CD4-positive, alpha-beta T cell (primary cell): ENCODE results near the gene PHF12. TPM values are rescaled to one million over a fixed set of nuclear protein-coding genes. Genes with fewer than 3 reads are reported as not detected.

Source experiments
- ATAC-seq: fragments of 200-7000 bp; cut with Tn5 transposase; one replicate; pipeline ENCODE4 v1.10.0; 2022; ENCODE audit warnings: mild to moderate bottlenecking; ENCODE audit not compliant: poor library complexity
- CTCF ChIA-PET: fragments of 350-600 bp; sonication (Branson Sonifier 250); formaldehyde crosslinking; loops from one replicate; lab custom pipeline; 2021; ENCODE audit warnings: antibody characterized with exemption, inconsistent platforms; lab: Charles Lee
- POLR2A ChIA-PET: fragments of 350-600 bp; sonication (Branson Sonifier 250); formaldehyde crosslinking; loops from one replicate; lab custom pipeline; 2021; ENCODE audit warnings: antibody characterized with exemption, inconsistent platforms; lab: Charles Lee
- DNase-seq, 14 experiments: peaks; one replicate each; pipeline ENCODE4 v3.0.0-alpha.2; 2013 to 2020; ENCODE audit warnings: mixed read lengths in 2 of 14
- H3K27ac ChIP-seq, 2 donors: one replicate each; pipeline versions ENCODE4 v1.5.1 to v1.7.0; 2013; ENCODE audit warnings: low read length in 2 of 2, low read depth in 1 of 2, mild to moderate bottlenecking in 1 of 2
- H3K27me3 ChIP-seq, 2 experiments: 1 replicate in 1 of 2; 2 replicates in 1 of 2; pipeline versions ENCODE4 v1.6.1 to v1.7.0; 2013; ENCODE audit warnings: low read length in 2 of 2, control low read depth in 1 of 2, mild to moderate bottlenecking in 1 of 2, moderate library complexity in 1 of 2; ENCODE audit not compliant: insufficient read depth in 2 of 2, control insufficient read depth in 1 of 2
- H3K36me3 ChIP-seq: one replicate; pipeline ENCODE4 v1.6.1; 2013; ENCODE audit warnings: low read length, control low read depth; ENCODE audit not compliant: insufficient read depth
- H3K4me1 ChIP-seq: one replicate; pipeline ENCODE4 v1.6.1; 2013; ENCODE audit warnings: low read length, control low read depth; ENCODE audit not compliant: insufficient read depth
- H3K4me3 ChIP-seq: one replicate; pipeline ENCODE4 v1.5.1; 2013; ENCODE audit warnings: mild to moderate bottlenecking, low read length, moderate library complexity
- H3K9me3 ChIP-seq, 2 experiments: 1 replicate in 1 of 2; 2 replicates in 1 of 2; pipeline versions ENCODE4 v1.6.1 to v1.7.0; 2013; ENCODE audit warnings: low read length in 2 of 2, mild to moderate bottlenecking in 2 of 2, control low read depth in 1 of 2, moderate library complexity in 1 of 2; ENCODE audit not compliant: control insufficient read depth in 1 of 2, insufficient read depth in 1 of 2
- H3K27ac Mint-ChIP-seq: one replicate; pipeline ENCODE4 v1.8.0; 2020; ENCODE audit warnings: mixed read lengths
- H3K27me3 Mint-ChIP-seq: one replicate; pipeline ENCODE4 v1.8.0; 2021; ENCODE audit warnings: mixed read lengths
- H3K36me3 Mint-ChIP-seq: one replicate; pipeline ENCODE4 v1.8.0; 2021; ENCODE audit warnings: low read depth, mixed read lengths
- H3K4me1 Mint-ChIP-seq: one replicate; pipeline ENCODE4 v1.8.0; 2021; ENCODE audit warnings: low read depth, mixed read lengths
- H3K4me3 Mint-ChIP-seq: one replicate; pipeline ENCODE4 v1.8.0; 2020; ENCODE audit warnings: mild to moderate bottlenecking, mixed read lengths
- H3K9me3 Mint-ChIP-seq: one replicate; pipeline ENCODE4 v1.8.0; 2020; ENCODE audit warnings: mixed read lengths
- CTCF ChIP-seq: fragments of 200-600 bp; IDR thresholded peaks from one replicate; pipeline ENCODE4 v1.8.0; 2022; ENCODE audit warnings: antibody characterized with exemption, mild to moderate bottlenecking
- intact Hi-C, 2 experiments: fragments of 100-400 bp; cut with DNase I in 1 of 2; cut with micrococcal nuclease in 1 of 2; formaldehyde crosslinking; loops; one replicate each; pipeline versions ENCODE4 v1.15.1 to v1.9.0; 2023 to 2025; cut with DNase I, micrococcal nuclease
- total RNA-seq, 174 experiments: library from RNA in 2 of 174; stranded (reverse) in 2 of 174; gene quantifications; one replicate each; pipeline ENCODE4 v1.2.3 and lab custom pipeline; 2021 to 2026

Gene PHF12
- total RNA-seq, 2 experiments from 2014 or later: 232 to 247 TPM

GRCh38 chr17:28918295-28918694 is 33.0 kb downstream of the PHF12 start:
- peak overlapping the region; percentile 44 for H3K27ac Mint-ChIP-seq
- H3K4me1 ChIP-seq: no peaks in the 10 kb centered on the region
- DNase-seq (no peak), ATAC-seq (no peak)
- H3K36me3 ChIP-seq: peaks cover 94% of the 10 kb centered on the region
- no peak overlapping the region for H3K4me3 ChIP-seq
- no peaks in the 10 kb centered on the region for H3K27me3 Mint-ChIP-seq
- H3K4me3 Mint-ChIP-seq: no peak overlapping the region
- ChIA-PET CTCF (interaction anchor here (1.4 to 2.3 kb wide), 4 partner anchors 12 to 192 kb away, joined by 4 to 10 read pairs (median 6); partner anchors contain the start of genes DHRS13 and TLCD1), POLR2A (interaction anchor here (2.1 kb wide), 1 partner anchor 191 kb away, joined by 6 read pairs; no protein-coding TSS in a partner anchor)
- intact Hi-C loops: loop anchor here in 1 of 2 experiments (5.0 kb wide), 1 partner anchor 34 kb away; the partner anchor contains the start of gene PHF12
- H3K9me3 Mint-ChIP-seq: no peaks in the 10 kb centered on the region
- peaks cover 16% of the 10 kb centered on the region for H3K4me1 Mint-ChIP-seq
- H3K27me3 ChIP-seq: no peaks in the 10 kb centered on the region
- no peak overlapping the region for H3K27ac ChIP-seq
- no peaks in the 10 kb centered on the region for H3K9me3 ChIP-seq
- peaks cover 94% of the 10 kb centered on the region for H3K36me3 Mint-ChIP-seq
- no peak for TF ChIP-seq CTCF

GRCh38 chr17:28917465-28917864 is 33.9 kb downstream of the PHF12 start:
- no peaks in the 10 kb centered on the region for H3K9me3 ChIP-seq

GRCh38 chr17:28917029-28917428 is 34.3 kb downstream of the PHF12 start:
- ATAC-seq (no peak), DNase-seq (no peak)
- intact Hi-C loops: loop anchor here in 1 of 2 experiments (2.0 to 5.0 kb wide), 2 partner anchors 35 to 190 kb away; partner anchors contain the start of genes PHF12 and TLCD1
- peaks cover 94% of the 10 kb centered on the region for H3K36me3 ChIP-seq
- Mint-ChIP-seq H3K27ac (peak overlapping the region; percentile 34), H3K36me3 (peaks cover 95% of the 10 kb centered on the region), H3K4me3 (no peak overlapping the region), H3K27me3 (no peaks in the 10 kb centered on the region), H3K4me1 (peaks cover 12% of the 10 kb centered on the region), H3K9me3 (no peaks in the 10 kb centered on the region)
- H3K4me3 ChIP-seq: no peak overlapping the region
- no peaks in the 10 kb centered on the region for H3K27me3 ChIP-seq
- ChIA-PET POLR2A (interaction anchor here (1.0 to 2.1 kb wide), 4 partner anchors 8 to 190 kb away, joined by 3 to 6 read pairs (median 4); no protein-coding TSS in a partner anchor), CTCF (interaction anchor here (0.8 to 2.3 kb wide), 8 partner anchors 9 to 190 kb away, joined by 3 to 13 read pairs (median 5); partner anchors contain the start of genes DHRS13 and TLCD1)
- H3K9me3 ChIP-seq: no peaks in the 10 kb centered on the region
- no peak overlapping the region for H3K27ac ChIP-seq
- no peak for TF ChIP-seq CTCF
- no peaks in the 10 kb centered on the region for H3K4me1 ChIP-seq

More at GRCh38 chr17:28917465-28917864, 33.9 kb downstream of the PHF12 start:
- Mint-ChIP-seq H3K27ac (peak overlapping the region; percentile 44), H3K4me3 (no peak overlapping the region), H3K27me3 (no peaks in the 10 kb centered on the region), H3K4me1 (peaks cover 13% of the 10 kb centered on the region), H3K9me3 (no peaks in the 10 kb centered on the region), H3K36me3 (peaks cover 94% of the 10 kb centered on the region)
- ATAC-seq: no peak
- Histone ChIP-seq H3K4me3 (no peak overlapping the region), H3K4me1 (no peaks in the 10 kb centered on the region), H3K36me3 (peaks cover 94% of the 10 kb centered on the region), H3K27me3 (no peaks in the 10 kb centered on the region), H3K27ac (no peak overlapping the region)
- ChIA-PET POLR2A (interaction anchor here (1.1 to 2.1 kb wide), 3 partner anchors 10 to 191 kb away, joined by 3 to 6 read pairs (median 3); no protein-coding TSS in a partner anchor), CTCF (interaction anchor here (1.4 to 2.3 kb wide), 5 partner anchors 11 to 191 kb away, joined by 4 to 10 read pairs (median 5); partner anchors contain the start of genes DHRS13 and TLCD1)
- no peak for TF ChIP-seq CTCF
- intact Hi-C loops: loop anchor here in 1 of 2 experiments (2.0 to 5.0 kb wide), 2 partner anchors 35 to 191 kb away; partner anchors contain the start of genes PHF12 and TLCD1
- DNase-seq: no peak
